BLaER1 treated with 17β-estradiol and CSF1 and Interleukin-3, amounts not matched to agents 10 nM and 100 nM (cell line): ENCODE measurements around the gene SLC9C1.

ENCODE experiments used
- H3K27ac ChIP-seq, 11 experiments: shearing (Covaris generic); formaldehyde crosslinking; 2 replicates each; pipeline ENCODE4 v1.8.1; 2022
- H3K27me3 ChIP-seq, 11 experiments: shearing (Covaris generic); formaldehyde crosslinking; 2 replicates each; pipeline ENCODE4 v1.8.1; 2022
- H3K36me3 ChIP-seq, 11 experiments: shearing (Covaris generic); formaldehyde crosslinking; 2 replicates each; pipeline ENCODE4 v1.8.1; 2022
- H3K4me1 ChIP-seq, 10 experiments: shearing (Covaris generic); formaldehyde crosslinking; 2 replicates each; pipeline ENCODE4 v1.8.1; 2022
- H3K4me2 ChIP-seq, 11 experiments: shearing (Covaris generic); formaldehyde crosslinking; 2 replicates each; pipeline ENCODE4 v1.8.1; 2022
- H3K4me3 ChIP-seq, 10 experiments: shearing (Covaris generic); formaldehyde crosslinking; 2 replicates each; pipeline ENCODE4 v1.8.1; 2022
- H3K9ac ChIP-seq, 11 experiments: shearing (Covaris generic); formaldehyde crosslinking; 2 replicates each; pipeline ENCODE4 v1.8.1; 2022
- H3K9me3 ChIP-seq, 11 experiments: shearing (Covaris generic); formaldehyde crosslinking; replicated peaks in 1 of 11; 2 replicates each; pipeline ENCODE4 v1.8.1; 2022
- H4K20me1 ChIP-seq, 11 experiments: shearing (Covaris generic); formaldehyde crosslinking; 2 replicates each; pipeline ENCODE4 v1.8.1; 2022
- Cebpa-rat ChIP-seq, 11 experiments: shearing (Covaris generic); IDR thresholded peaks; 2 replicates each; pipeline ENCODE4 v1.8.1; 2022

Gene SLC9C1

DNA sequence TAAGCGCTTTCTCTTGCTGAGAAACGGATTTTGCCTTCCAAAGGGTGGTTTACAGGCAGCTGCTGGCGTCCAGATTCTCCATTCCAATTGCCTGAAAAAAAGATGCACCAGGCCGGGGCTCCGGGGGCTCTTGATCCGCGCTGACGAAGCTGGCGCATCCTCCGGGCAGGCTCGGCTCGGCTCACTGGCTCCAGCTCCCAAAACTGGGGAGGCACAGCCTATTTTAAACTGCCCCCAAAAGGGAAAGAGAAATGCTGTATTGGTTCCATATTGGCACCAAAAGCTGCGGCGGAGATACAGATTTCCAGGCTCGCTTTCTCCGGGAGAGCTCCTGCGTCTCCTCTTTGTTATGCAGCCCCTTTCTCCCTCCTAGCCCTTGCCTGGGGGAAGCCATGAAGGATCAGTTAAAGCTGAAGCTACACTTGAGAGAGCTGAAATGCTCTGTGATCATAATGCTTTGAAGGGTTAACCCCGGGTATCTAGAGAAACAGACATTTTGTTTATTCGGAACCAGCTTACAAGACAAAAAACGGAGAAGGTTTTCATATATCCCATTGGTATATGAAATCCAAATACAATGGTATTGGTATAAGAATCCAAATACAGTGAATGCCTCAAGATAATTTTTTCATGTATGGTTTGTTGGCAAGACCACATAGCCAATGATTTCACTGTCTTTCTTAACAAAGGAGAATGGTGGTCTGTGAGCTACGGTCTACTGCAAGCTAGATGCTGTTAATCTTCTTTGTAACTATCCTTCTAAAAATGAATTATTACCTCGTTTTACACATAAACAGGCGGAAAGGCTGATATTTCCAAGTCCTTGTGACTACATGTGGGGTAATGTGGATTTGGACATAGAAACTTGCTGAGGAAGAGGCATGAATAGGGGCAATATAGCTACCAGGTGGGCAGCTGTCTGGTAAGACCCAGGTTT is 39.6 kb upstream of the SLC9C1 start:
- Histone ChIP-seq H3K4me2 (peak overlapping the region; percentile 64 to 98 (median 85)), H3K4me3 (peak overlapping the region; percentile 42 to 66 (median 51))
- no peak for TF ChIP-seq Cebpa-rat (IDR thresholded peaks at IDR 0.05)

DNA sequence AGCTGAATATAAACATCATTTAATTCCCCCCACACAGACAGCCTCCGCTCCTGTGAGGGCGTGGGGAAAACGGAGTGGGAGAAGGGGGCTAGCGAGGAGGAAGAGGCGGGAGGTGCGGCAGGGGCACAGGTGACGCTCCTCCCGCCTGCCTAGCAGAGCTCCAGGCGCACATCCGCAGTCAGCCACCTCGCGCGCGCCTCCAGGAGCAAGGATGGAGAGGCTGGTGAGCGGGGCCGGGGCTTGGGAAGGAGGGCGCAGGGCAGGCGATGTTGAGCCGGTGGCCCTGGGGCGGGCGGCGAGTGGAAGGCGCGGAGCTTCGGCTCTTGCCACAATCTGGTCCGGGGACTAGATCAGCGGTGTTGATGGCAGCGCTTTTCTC is 39.0 kb upstream of the SLC9C1 start, which contains the start of gene CD200:
Gene CD200, plus strand, starts transcription at position 155 of the 379 bp plus-strand sequence. Its CDS starts 57 bp downstream, at position 212.
- H3K27ac ChIP-seq, result no peak within 1 kb of the TSS
- H3K36me3 ChIP-seq, result no peaks in the 10 kb centered on the region
- peak within 1 kb of the TSS; percentile 64 to 98 (median 85) for H3K4me2 ChIP-seq
- peak within 1 kb of the TSS in 2 of 11 experiments; percentile 16 to 44; a peak in 3 of 22 replicates for H3K9ac ChIP-seq
- H3K4me3 ChIP-seq, result peak within 1 kb of the TSS; percentile 42 to 66 (median 51)
- H3K4me1 ChIP-seq, result peaks cover 8 to 11% (median 10%) of the 10 kb centered on the region in 10 experiments; a peak in 17 of 20 replicates
- H4K20me1 ChIP-seq, result no peaks in the 10 kb centered on the region
- no peak for TF ChIP-seq Cebpa-rat (IDR thresholded peaks at IDR 0.05)
- H3K9me3 ChIP-seq, result peaks cover 0 to 3% (median 0%) of the 10 kb centered on the region in 11 experiments; a peak in 1 of 22 replicates
- H3K27me3 ChIP-seq, result peaks cover 45 to 52% (median 47%) of the 10 kb centered on the region in 11 experiments

More for the DNA sequence above, 39.6 kb upstream of the SLC9C1 start:
- Histone ChIP-seq H3K27ac (no peak overlapping the region), H3K4me1 (peaks cover 8 to 11% (median 10%) of the 10 kb centered on the region in 10 experiments; a peak in 17 of 20 replicates), H4K20me1 (no peaks in the 10 kb centered on the region), H3K36me3 (no peaks in the 10 kb centered on the region), H3K9me3 (peaks cover 0 to 3% (median 0%) of the 10 kb centered on the region in 11 experiments; a peak in 1 of 22 replicates), H3K9ac (peak overlapping the region in 2 of 11 experiments; percentile 16 to 44; a peak in 3 of 22 replicates), H3K27me3 (peaks cover 45 to 52% (median 47%) of the 10 kb centered on the region in 11 experiments)

DNA sequence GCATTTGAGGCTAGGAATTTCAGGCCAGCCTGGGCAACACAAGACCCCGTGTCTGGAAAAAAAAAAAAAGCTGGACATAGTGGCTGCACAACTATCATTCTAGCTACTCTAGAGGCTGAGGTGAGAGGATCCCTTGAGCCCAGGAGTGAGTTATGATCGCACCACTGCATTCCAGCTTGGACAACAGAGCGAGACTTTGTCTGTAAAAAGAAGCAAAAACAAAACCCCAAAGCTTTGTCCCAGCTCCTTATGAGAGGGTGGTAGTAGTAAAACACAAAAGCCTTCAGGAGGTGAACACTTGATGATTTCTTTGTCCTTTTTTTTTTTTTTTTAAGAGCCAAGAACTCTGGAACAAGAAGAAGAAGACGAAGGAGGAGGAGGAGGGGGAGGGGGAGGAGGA is 37.8 kb upstream of the SLC9C1 start:
- Histone ChIP-seq H4K20me1 (no peaks in the 10 kb centered on the region), H3K9me3 (peaks cover 0 to 3% (median 0%) of the 10 kb centered on the region in 11 experiments; a peak in 1 of 22 replicates), H3K4me1 (peaks cover 8 to 11% (median 10%) of the 10 kb centered on the region in 10 experiments; a peak in 17 of 20 replicates), H3K36me3 (no peaks in the 10 kb centered on the region), H3K27me3 (peaks cover 45 to 52% (median 47%) of the 10 kb centered on the region in 11 experiments), H3K4me2 (no peak overlapping the region), H3K9ac (no peak overlapping the region), H3K27ac (no peak overlapping the region), H3K4me3 (no peak overlapping the region)
- no peak for TF ChIP-seq Cebpa-rat (IDR thresholded peaks at IDR 0.05)

DNA sequence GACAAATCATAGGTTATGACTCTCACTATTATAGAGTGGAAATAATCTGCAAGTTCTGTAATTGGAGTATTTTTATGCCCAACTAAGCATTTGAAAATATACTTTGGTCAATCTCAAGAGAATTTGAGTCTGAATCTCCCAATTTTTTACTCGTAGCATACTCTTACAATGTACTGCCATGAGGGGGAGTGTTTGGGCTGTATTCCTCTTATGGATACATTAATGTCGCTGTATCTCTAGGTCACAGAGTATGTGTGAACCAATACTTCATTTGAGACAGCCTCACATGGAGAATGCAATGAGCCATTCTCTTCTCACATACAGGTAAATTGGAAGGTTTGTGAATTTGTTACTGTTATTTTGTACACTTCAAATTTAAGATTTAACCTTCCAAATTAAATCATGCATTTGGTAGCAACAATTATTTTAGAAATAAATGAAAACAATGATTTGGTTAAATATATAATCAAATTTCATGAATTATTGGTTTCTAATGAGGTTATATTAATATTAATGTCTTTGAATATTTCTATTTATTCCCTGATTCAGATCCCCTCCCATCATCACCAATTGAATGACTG is 33.4 kb upstream of the SLC9C1 start:
- Histone ChIP-seq H3K27ac (no peak overlapping the region), H3K4me3 (no peak overlapping the region), H3K27me3 (peaks cover 14 to 17% (median 14%) of the 10 kb centered on the region in 11 experiments), H3K9ac (no peak overlapping the region), H4K20me1 (no peaks in the 10 kb centered on the region), H3K4me1 (no peaks in the 10 kb centered on the region), H3K9me3 (peaks cover 0 to 3% (median 0%) of the 10 kb centered on the region in 11 experiments; a peak in 1 of 22 replicates), H3K4me2 (no peak overlapping the region), H3K36me3 (no peaks in the 10 kb centered on the region)
- no peak for TF ChIP-seq Cebpa-rat (IDR thresholded peaks at IDR 0.05)

DNA sequence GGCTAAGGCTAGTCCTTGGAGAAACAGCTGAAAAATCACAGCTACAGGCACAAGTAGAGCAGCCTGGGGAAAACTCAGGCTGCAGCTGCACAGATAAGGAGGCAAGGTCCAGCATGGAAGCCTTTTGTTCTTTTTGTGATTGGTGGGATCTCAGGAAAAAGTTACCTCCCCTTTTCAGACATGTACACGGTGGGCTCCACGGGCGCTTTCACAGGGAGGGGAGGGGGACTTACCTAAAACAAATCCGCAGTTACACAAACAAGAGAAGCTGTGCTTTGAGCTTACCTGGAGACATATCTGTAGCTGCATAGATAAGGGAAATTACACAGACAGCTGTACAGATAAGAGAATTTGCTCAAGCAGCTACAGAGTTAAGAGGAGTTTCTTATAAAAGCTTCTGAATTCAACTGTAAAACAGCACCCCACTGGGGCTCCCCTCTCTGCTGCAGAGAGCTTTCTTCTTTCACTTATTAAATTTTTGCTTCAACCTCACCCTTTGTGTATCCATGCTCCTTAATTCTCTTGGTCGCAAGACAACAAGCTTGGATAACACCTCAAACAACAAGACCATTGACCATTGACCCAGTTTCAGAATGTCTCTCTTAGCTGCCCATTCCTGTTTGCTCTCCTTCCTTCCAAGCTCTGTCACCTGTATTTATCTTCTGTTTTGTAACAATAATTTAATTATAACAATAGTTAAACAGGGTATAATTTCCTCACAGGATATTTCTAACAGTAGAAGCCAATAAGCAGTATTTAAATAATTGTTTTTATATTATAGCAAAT is 28.0 kb upstream of the SLC9C1 start:
- Histone ChIP-seq H3K4me3 (no peak overlapping the region), H3K9me3 (peaks cover 0 to 10% (median 8%) of the 10 kb centered on the region in 11 experiments; a peak in 12 of 22 replicates), H4K20me1 (no peaks in the 10 kb centered on the region), H3K4me1 (no peaks in the 10 kb centered on the region), H3K27ac (no peak overlapping the region), H3K36me3 (no peaks in the 10 kb centered on the region), H3K9ac (no peak overlapping the region), H3K4me2 (no peak overlapping the region), H3K27me3 (no peaks in the 10 kb centered on the region)
- no peak for TF ChIP-seq Cebpa-rat (IDR thresholded peaks at IDR 0.05)

DNA sequence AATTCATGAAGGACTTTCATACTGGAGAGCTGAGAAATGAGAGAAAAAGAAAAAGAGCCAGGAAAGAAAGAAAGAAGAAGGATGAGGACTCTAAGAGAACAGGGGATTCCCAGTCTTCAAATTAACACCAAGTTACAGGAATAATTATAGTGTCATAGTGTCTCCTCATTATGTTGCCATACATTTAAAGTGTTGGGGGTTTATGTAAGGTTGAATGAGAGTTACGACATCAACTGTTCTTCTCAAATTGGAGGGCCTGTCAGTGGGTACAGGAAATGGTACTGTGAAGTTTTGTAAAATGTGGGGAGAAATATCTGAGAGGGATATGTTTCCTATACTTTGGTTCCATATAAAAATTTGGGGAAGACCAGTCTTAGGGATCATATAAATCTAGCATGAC is 26.7 kb upstream of the SLC9C1 start:
- Histone ChIP-seq H3K4me1 (no peaks in the 10 kb centered on the region), H3K36me3 (no peaks in the 10 kb centered on the region), H3K4me2 (no peak overlapping the region), H4K20me1 (no peaks in the 10 kb centered on the region), H3K9ac (no peak overlapping the region), H3K9me3 (peaks cover 10 to 24% (median 20%) of the 10 kb centered on the region in 11 experiments), H3K4me3 (no peak overlapping the region), H3K27ac (no peak overlapping the region), H3K27me3 (no peaks in the 10 kb centered on the region)
- no peak for TF ChIP-seq Cebpa-rat (IDR thresholded peaks at IDR 0.05)

GRCh38 chr3:112319516-112320276 is 25.7 kb upstream of the SLC9C1 start:
- Histone ChIP-seq H3K9ac (no peak overlapping the region), H3K4me1 (peaks cover 0 to 6% (median 0%) of the 10 kb centered on the region in 10 experiments; a peak in 6 of 20 replicates), H3K27me3 (no peaks in the 10 kb centered on the region), H3K36me3 (no peaks in the 10 kb centered on the region), H3K4me3 (no peak overlapping the region), H4K20me1 (no peaks in the 10 kb centered on the region), H3K4me2 (no peak overlapping the region), H3K27ac (no peak overlapping the region), H3K9me3 (peaks cover 12 to 34% (median 24%) of the 10 kb centered on the region in 11 experiments)
- no peak for TF ChIP-seq Cebpa-rat (IDR thresholded peaks at IDR 0.05)

DNA sequence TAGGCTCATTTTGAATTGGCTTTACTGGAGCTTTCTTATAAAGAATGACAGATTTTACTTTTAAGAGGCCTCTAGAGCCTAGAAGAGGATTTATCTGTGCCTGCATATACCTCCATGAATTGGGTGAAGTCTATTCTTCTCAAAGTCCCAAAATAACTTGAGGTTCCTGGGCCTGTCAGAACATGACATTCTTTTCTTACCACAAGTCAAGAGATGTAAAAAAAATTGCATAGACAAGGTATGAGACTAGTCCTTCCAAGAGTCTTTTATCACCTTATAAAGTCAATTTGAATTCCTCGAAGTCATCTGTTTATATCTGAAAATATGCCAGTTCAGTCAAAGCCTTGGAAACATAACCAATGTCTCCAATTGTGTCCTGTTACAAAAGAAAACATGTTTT is 21.8 kb upstream of the SLC9C1 start:
- no peak overlapping the region for H3K9ac ChIP-seq
- H3K4me1 ChIP-seq, result peaks cover 0 to 13% (median 0%) of the 10 kb centered on the region in 10 experiments; a peak in 6 of 20 replicates
- H3K27me3 ChIP-seq, result no peaks in the 10 kb centered on the region
- no peaks in the 10 kb centered on the region for H4K20me1 ChIP-seq
- no peaks in the 10 kb centered on the region for H3K36me3 ChIP-seq
- no peak overlapping the region for H3K27ac ChIP-seq
- TF ChIP-seq Cebpa-rat (IDR thresholded peaks at IDR 0.05), result no peak
- H3K9me3 ChIP-seq, result peaks cover 12 to 43% (median 26%) of the 10 kb centered on the region in 11 experiments
- H3K4me2 ChIP-seq, result no peak overlapping the region
- no peak overlapping the region for H3K4me3 ChIP-seq
